ENCODE data around the gene ZBTB25. TPM values are rescaled to one million over a fixed set of nuclear protein-coding genes. Genes with fewer than 3 reads are reported as not detected.

Gene ZBTB25
- total RNA-seq, 1 donor from 2014 or later = 4.7 TPM

GRCh38 chr14:64461221-64461620 lies 42.4 kb downstream of the ZBTB25 start:
- H3K36me3 ChIP-seq (ENCODE audit: control insufficient read depth, insufficient read depth, low read length) = peaks cover 1% of the 10 kb centered on the region
- no peaks in the 10 kb centered on the region for H3K27me3 ChIP-seq (ENCODE audit: control insufficient read depth, insufficient read depth, low read length)
- DNase-seq (ENCODE audit: low read depth) (no peak), FAIRE-seq (no peak)
- TF ChIP-seq CTCF (IDR thresholded peaks at IDR 0.05; ENCODE audit: insufficient read depth, low read length, severe bottlenecking) = no peak
- H3K4me3 ChIP-seq (ENCODE audit: low read depth, low read length) = no peak overlapping the region

GRCh38 chr14:64459405-64460136 lies 44.1 kb downstream of the ZBTB25 start:
- no peak for DNase-seq (ENCODE audit: low read depth)
- no peak for FAIRE-seq
- Histone ChIP-seq H3K4me3 (ENCODE audit: low read depth, low read length) (no peak overlapping the region), H3K27me3 (ENCODE audit: control insufficient read depth, insufficient read depth, low read length) (no peaks in the 10 kb centered on the region), H3K36me3 (ENCODE audit: control insufficient read depth, insufficient read depth, low read length) (peaks cover 3% of the 10 kb centered on the region)
- TF ChIP-seq CTCF (IDR thresholded peaks at IDR 0.05; ENCODE audit: insufficient read depth, low read length, severe bottlenecking) = no peak

GRCh38 chr14:64454671-64455070 lies 49.0 kb downstream of the ZBTB25 start:
- FAIRE-seq (no peak), DNase-seq (ENCODE audit: low read depth) (no peak)
- no peak for TF ChIP-seq CTCF (IDR thresholded peaks at IDR 0.05; ENCODE audit: insufficient read depth, low read length, severe bottlenecking)
- H3K27me3 ChIP-seq (ENCODE audit: control insufficient read depth, insufficient read depth, low read length) = no peaks in the 10 kb centered on the region
- peaks cover 8% of the 10 kb centered on the region for H3K36me3 ChIP-seq (ENCODE audit: control insufficient read depth, insufficient read depth, low read length)
- H3K4me3 ChIP-seq (ENCODE audit: low read depth, low read length) = no peak overlapping the region

GRCh38 chr14:64450255-64450654 lies 53.4 kb downstream of the ZBTB25 start:
- TF ChIP-seq CTCF (IDR thresholded peaks at IDR 0.05; ENCODE audit: insufficient read depth, low read length, severe bottlenecking) = no peak
- H3K4me3 ChIP-seq (ENCODE audit: low read depth, low read length) = no peak overlapping the region
- H3K27me3 ChIP-seq (ENCODE audit: control insufficient read depth, insufficient read depth, low read length) = no peaks in the 10 kb centered on the region
- DNase-seq (ENCODE audit: low read depth) (no peak), FAIRE-seq (no peak)
- peaks cover 9% of the 10 kb centered on the region for H3K36me3 ChIP-seq (ENCODE audit: control insufficient read depth, insufficient read depth, low read length)

GRCh38 chr14:64447876-64448670 lies 55.6 kb downstream of the ZBTB25 start:
- DNase-seq (ENCODE audit: low read depth) (no peak), FAIRE-seq (no peak)
- TF ChIP-seq CTCF (IDR thresholded peaks at IDR 0.05; ENCODE audit: insufficient read depth, low read length, severe bottlenecking) = no peak
- Histone ChIP-seq H3K36me3 (ENCODE audit: control insufficient read depth, insufficient read depth, low read length) (peaks cover 4% of the 10 kb centered on the region), H3K27me3 (ENCODE audit: control insufficient read depth, insufficient read depth, low read length) (no peaks in the 10 kb centered on the region), H3K4me3 (ENCODE audit: low read depth, low read length) (no peak overlapping the region)
